Fibroblast of lung (primary cell): ENCODE data around the gene OGFR. TPM values are rescaled to one million over a fixed set of nuclear protein-coding genes. Genes with fewer than 3 reads are reported as not detected.

Experiments
- DNase-seq, 2 donors: peaks; one replicate each; pipeline versions ENCODE4 v3.0.0 to v3.0.0-alpha.2; 2010; ENCODE audit warnings: low read depth in 2 of 2
- H2AFZ ChIP-seq: 2 replicates; pipeline ENCODE4 v1.5.1; 2012; ENCODE audit warnings: low read length, control low read depth, inconsistent platforms
- H3K27ac ChIP-seq: 2 replicates; pipeline ENCODE4 v1.5.1; 2011; ENCODE audit warnings: low read length, control low read depth; ENCODE audit not compliant: insufficient read depth
- H3K27me3 ChIP-seq: 2 replicates; pipeline ENCODE4 v1.5.1; 2011; ENCODE audit warnings: mild to moderate bottlenecking, low read length; ENCODE audit not compliant: control insufficient read depth, insufficient read depth
- H3K36me3 ChIP-seq: 2 replicates; pipeline ENCODE4 v1.5.1; 2011; ENCODE audit warnings: low read length; ENCODE audit not compliant: control insufficient read depth, insufficient read depth
- H3K4me1 ChIP-seq: 2 replicates; pipeline ENCODE4 v1.5.1; 2011; ENCODE audit warnings: low read length; ENCODE audit not compliant: control insufficient read depth, insufficient read depth; ENCODE audit errors: extremely low read depth
- H3K4me2 ChIP-seq: 2 replicates; pipeline ENCODE4 v1.5.1; 2011; ENCODE audit warnings: low read length, control low read depth; ENCODE audit not compliant: insufficient read depth; ENCODE audit errors: extremely low read depth
- H3K4me3 ChIP-seq, 4 experiments: fragments of 200-600 bp in 1 of 4; sonication (generic) in 1 of 4; replicated peaks in 1 of 4; 2 replicates each; pipeline ENCODE4 v1.5.1; 2011 to 2016; ENCODE audit warnings: low read length in 4 of 4, low read depth in 3 of 4, mild to moderate bottlenecking in 3 of 4, control low read depth in 2 of 4, inconsistent platforms in 1 of 4, mixed read lengths in 1 of 4; ENCODE audit not compliant: insufficient read depth in 1 of 4; ENCODE audit errors: control extremely low read depth in 1 of 4
- H3K79me2 ChIP-seq: 2 replicates; pipeline ENCODE4 v1.5.1; 2012; ENCODE audit warnings: mild to moderate bottlenecking, low read length, inconsistent platforms; ENCODE audit not compliant: control insufficient read depth, insufficient read depth
- H3K9ac ChIP-seq: 2 replicates; pipeline ENCODE4 v1.5.1; 2011; ENCODE audit warnings: mild to moderate bottlenecking, low read length, control low read depth; ENCODE audit not compliant: insufficient read depth
- H3K9me3 ChIP-seq: 2 replicates; pipeline ENCODE4 v1.5.1; 2012; ENCODE audit warnings: low read depth, low read length; ENCODE audit not compliant: control insufficient read depth, insufficient read depth
- H4K20me1 ChIP-seq: 2 replicates; pipeline ENCODE4 v1.5.1; 2011; ENCODE audit warnings: low read length; ENCODE audit not compliant: control insufficient read depth, insufficient read depth; ENCODE audit errors: extremely low read depth
- CTCF ChIP-seq, 2 donors: IDR thresholded peaks in 1 of 2; conservative IDR thresholded peaks in 1 of 2; 1 replicate in 1 of 2; 2 replicates in 1 of 2; pipeline ENCODE4 v1.5.1; 2011 to 2012; ENCODE audit warnings: low read length in 2 of 2, control low read depth in 1 of 2, inconsistent platforms in 1 of 2, low read depth in 1 of 2, mild to moderate bottlenecking in 1 of 2
- EZH2 ChIP-seq: IDR thresholded peaks from 2 replicates; pipeline ENCODE4 v1.5.1; 2012; ENCODE audit warnings: low read length, control low read depth, mild to moderate bottlenecking; ENCODE audit errors: missing control alignments
- polyA plus RNA-seq, 2 donors: library from polyadenylated mRNA; depleted of rRNA in 1 of 2; stranded (reverse) in 1 of 2; unstranded in 1 of 2; fragments of >200 nt; gene quantifications; 2 replicates each; pipeline ENCODE4 v1.2.1, GENCODE V29; 2011 to 2012; ENCODE audit warnings: missing spikeins in 1 of 2
- total RNA-seq: library from RNA; depleted of rRNA; stranded (reverse); fragments of >200 nt; gene quantifications from 2 replicates; pipeline ENCODE4 v1.2.1, GENCODE V29; 2014

The OGFR gene
- total and polyA plus RNA-seq, 2 donors (not counting 1 experiment from before 2014, with no cell fraction given), result 19.7 to 34.0 TPM

GRCh38 chr20:62774762-62775161 lies 29.9 kb upstream of the OGFR start:
- H3K9ac ChIP-seq, result no peak overlapping the region
- H2AFZ ChIP-seq, result no peak overlapping the region
- TF ChIP-seq EZH2 (no peak), CTCF (conservative IDR thresholded peaks at IDR 0.05 in 1 of 2, IDR thresholded peaks at IDR 0.05 in 1 of 2; ENCODE audit: low read depth in 1 of 2, low read length in 2 of 2) (no peak)
- H3K79me2 ChIP-seq, result no peaks in the 10 kb centered on the region
- H3K27me3 ChIP-seq, result no peaks in the 10 kb centered on the region
- no peak overlapping the region for H3K4me3 ChIP-seq
- H3K9me3 ChIP-seq, result no peaks in the 10 kb centered on the region
- H3K4me1 ChIP-seq, result no peaks in the 10 kb centered on the region
- no peak overlapping the region for H3K4me2 ChIP-seq
- no peaks in the 10 kb centered on the region for H3K36me3 ChIP-seq
- no peaks in the 10 kb centered on the region for H4K20me1 ChIP-seq
- H3K27ac ChIP-seq, result no peak overlapping the region
- no peak for DNase-seq

GRCh38 chr20:62775206-62775605 lies 29.4 kb upstream of the OGFR start:
- Histone ChIP-seq H3K27ac (no peak overlapping the region), H3K27me3 (no peaks in the 10 kb centered on the region), H3K4me2 (no peak overlapping the region), H3K4me3 (no peak overlapping the region), H3K79me2 (no peaks in the 10 kb centered on the region), H4K20me1 (no peaks in the 10 kb centered on the region), H3K9me3 (no peaks in the 10 kb centered on the region), H3K4me1 (no peaks in the 10 kb centered on the region), H3K36me3 (no peaks in the 10 kb centered on the region), H2AFZ (no peak overlapping the region), H3K9ac (no peak overlapping the region)
- DNase-seq, result no peak
- TF ChIP-seq CTCF (conservative IDR thresholded peaks at IDR 0.05 in 1 of 2, IDR thresholded peaks at IDR 0.05 in 1 of 2; ENCODE audit: low read depth in 1 of 2, low read length in 2 of 2), result no peak
- TF ChIP-seq EZH2, result no peak

- no peak overlapping the region for H3K4me3 ChIP-seq
Observed at GRCh38 chr20:62776035-62776691, 28.5 kb upstream of the OGFR start.

More at GRCh38 chr20:62776035-62776691, 28.5 kb upstream of the OGFR start:
- H3K4me1 ChIP-seq, result no peaks in the 10 kb centered on the region
- H3K36me3 ChIP-seq, result no peaks in the 10 kb centered on the region
- H3K27me3 ChIP-seq, result no peaks in the 10 kb centered on the region
- no peak for TF ChIP-seq EZH2
- TF ChIP-seq CTCF (conservative IDR thresholded peaks at IDR 0.05 in 1 of 2, IDR thresholded peaks at IDR 0.05 in 1 of 2; ENCODE audit: low read depth in 1 of 2, low read length in 2 of 2), result no peak
- H2AFZ ChIP-seq, result no peak overlapping the region
- no peaks in the 10 kb centered on the region for H3K9me3 ChIP-seq
- H3K9ac ChIP-seq, result no peak overlapping the region
- no peak overlapping the region for H3K4me2 ChIP-seq
- H3K27ac ChIP-seq, result no peak overlapping the region
- H4K20me1 ChIP-seq, result no peaks in the 10 kb centered on the region
- H3K79me2 ChIP-seq, result no peaks in the 10 kb centered on the region
- no peak for DNase-seq
